Occipital lobe (tissue), 2 donors: ENCODE results near the gene NFATC2. TPM values are rescaled to one million over a fixed set of nuclear protein-coding genes. Genes with fewer than 3 reads are reported as not detected.
A peak's percentile ranks its signal among the peaks of the same experiment; 100 is the strongest.

Experiments
- DNase-seq: peaks from one replicate; lab custom pipeline; 2025; lab: John Stamatoyannopoulos, UW
- total RNA-seq: library from RNA; depleted of rRNA; stranded (reverse); fragments of >200 nt; gene quantifications from one replicate; pipeline ENCODE4 v1.2.3, GENCODE V29; 2014

Gene NFATC2
- total RNA-seq, 1 donor from 2014 or later = 0.47 TPM

GRCh38 chr20:51451484-51451883 is 91.0 kb downstream of the NFATC2 start:
- DNase-seq = no peak

- DNase-seq = no peak
Observed at GRCh38 chr20:51450984-51451383, 91.5 kb downstream of the NFATC2 start.

GRCh38 chr20:51450221-51450712 is 92.3 kb downstream of the NFATC2 start:
- DNase-seq = no peak

- DNase-seq = no peak
Observed at GRCh38 chr20:51449498-51450220, 92.9 kb downstream of the NFATC2 start.

- DNase-seq = no peak
Observed at GRCh38 chr20:51447765-51448148, 94.8 kb downstream of the NFATC2 start.

- DNase-seq = peak; percentile 61
Observed at GRCh38 chr20:51447097-51447764, 95.3 kb downstream of the NFATC2 start.

- DNase-seq = no peak
Observed at GRCh38 chr20:51446656-51447055, 95.9 kb downstream of the NFATC2 start.

GRCh38 chr20:51446230-51446629 is 96.3 kb downstream of the NFATC2 start:
- DNase-seq = no peak

GRCh38 chr20:51445591-51445990 is 96.9 kb downstream of the NFATC2 start:
- DNase-seq = no peak

GRCh38 chr20:51444922-51445438 is 97.5 kb downstream of the NFATC2 start:
- DNase-seq = no peak

GRCh38 chr20:51444467-51444866 is 98.1 kb downstream of the NFATC2 start:
- DNase-seq = no peak

- DNase-seq = no peak
Observed at GRCh38 chr20:51442602-51443001, 99.9 kb downstream of the NFATC2 start.

- DNase-seq = no peak
Observed at GRCh38 chr20:51440589-51440988, 101.9 kb downstream of the NFATC2 start.

GRCh38 chr20:51439160-51439689 is 103.3 kb downstream of the NFATC2 start:
- DNase-seq = no peak

GRCh38 chr20:51438136-51438535 is 104.4 kb downstream of the NFATC2 start:
- DNase-seq = no peak

- no peak for DNase-seq
Observed at GRCh38 chr20:51437182-51437924, 105.2 kb downstream of the NFATC2 start.

GRCh38 chr20:51434580-51435247 is 107.8 kb downstream of the NFATC2 start:
- no peak for DNase-seq

- DNase-seq = no peak
Observed at GRCh38 chr20:51434026-51434425, 108.5 kb downstream of the NFATC2 start.

GRCh38 chr20:51432875-51433274 is 109.6 kb downstream of the NFATC2 start:
- no peak for DNase-seq

- DNase-seq = no peak
Observed at GRCh38 chr20:51432251-51432784, 110.2 kb downstream of the NFATC2 start.

- no peak for DNase-seq
Observed at GRCh38 chr20:51431321-51431720, 111.2 kb downstream of the NFATC2 start.
